Panc1 (cell line): ENCODE results near the gene AGAP2. TPM values are rescaled to one million over a fixed set of nuclear protein-coding genes. Genes with fewer than 3 reads are reported as not detected.

Source experiments
- ATAC-seq: fragments of 200-7000 bp; cut with Tn5 transposase; 2 replicates; pipeline ENCODE4 v1.9.1; 2020; ENCODE audit warnings: mild to moderate bottlenecking, moderate library complexity
- BruUV-seq: library from RNA; stranded (reverse); fragments of 400-500 nt; replicated peaks from 2 replicates; lab custom pipeline; 2021; lab: Mats Ljungman, UMichigan
- CTCF ChIA-PET: fragments of 300-600 bp; sonication (Branson Sonifier 250); formaldehyde crosslinking; loops from one replicate; lab custom pipeline; 2022; ENCODE audit warnings: antibody characterized with exemption; lab: Charles Lee
- POLR2A ChIA-PET: fragments of 300-600 bp; sonication (Branson Sonifier 250); formaldehyde crosslinking; loops from one replicate; lab custom pipeline; 2022; ENCODE audit warnings: antibody characterized with exemption; lab: Charles Lee
- DNase-seq: peaks from one replicate; pipeline ENCODE4 v3.0.0-alpha.2; 2010; ENCODE audit warnings: low read depth, low spot score
- H3K27ac ChIP-seq: 2 replicates; pipeline ENCODE4 v1.5.1; 2011; ENCODE audit warnings: mild to moderate bottlenecking, low read length, inconsistent platforms
- H3K27me3 ChIP-seq: fragments of 200-500 bp; sonication (Bioruptor generic); 2 replicates; pipeline ENCODE4 v1.6.0; 2014; ENCODE audit warnings: low read length, inconsistent platforms; ENCODE audit not compliant: control insufficient read depth, insufficient read depth
- H3K36me3 ChIP-seq: fragments of 200-500 bp; sonication (Bioruptor generic); 2 replicates; pipeline ENCODE4 v1.5.1; 2014; ENCODE audit warnings: inconsistent platforms, mild to moderate bottlenecking, low read length, moderate library complexity; ENCODE audit not compliant: control insufficient read depth, insufficient read depth
- H3K4me1 ChIP-seq: 2 replicates; pipeline ENCODE4 v1.5.1; 2011; ENCODE audit warnings: inconsistent platforms, mild to moderate bottlenecking, low read length, moderate library complexity; ENCODE audit not compliant: control insufficient read depth, insufficient read depth
- H3K4me3 ChIP-seq, 2 experiments: 2 replicates each; pipeline ENCODE4 v1.5.1; 2011 to 2012; ENCODE audit warnings: low read depth in 2 of 2, low read length in 2 of 2, mild to moderate bottlenecking in 2 of 2, inconsistent platforms in 1 of 2, moderate library complexity in 1 of 2
- H3K9me3 ChIP-seq: fragments of 200-500 bp; sonication (Bioruptor generic); 2 replicates; pipeline ENCODE4 v1.5.1; 2014; ENCODE audit warnings: low read depth, mild to moderate bottlenecking, inconsistent platforms, low read length, moderate library complexity; ENCODE audit not compliant: control insufficient read depth, insufficient read depth
- CTCF ChIP-seq: fragments of 450-650 bp; IDR thresholded peaks from 2 replicates; pipeline ENCODE4 v1.5.1; 2017; ENCODE audit warnings: mild to moderate bottlenecking
- POLR2AphosphoS5 ChIP-seq: IDR thresholded peaks from 2 replicates; pipeline ENCODE4 v1.6.1; 2012; ENCODE audit warnings: mild to moderate bottlenecking, low read depth, low read length, moderate library complexity
- REST ChIP-seq, 2 experiments: IDR thresholded peaks; 2 replicates each; pipeline ENCODE4 v1.6.1; 2011 to 2012; ENCODE audit warnings: low read depth in 2 of 2, control low read depth in 1 of 2, low read length in 1 of 2, mild to moderate bottlenecking in 1 of 2, moderate library complexity in 1 of 2; ENCODE audit not compliant: insufficient read depth in 1 of 2
- SIN3A ChIP-seq: IDR thresholded peaks from 2 replicates; pipeline ENCODE4 v1.6.1; 2012; ENCODE audit warnings: low read depth, mild to moderate bottlenecking, low read length, moderate library complexity, borderline replicate concordance; ENCODE audit not compliant: insufficient read depth
- TCF7L2 ChIP-seq: IDR thresholded peaks from 2 replicates; pipeline ENCODE4 v1.6.1; 2011; ENCODE audit warnings: mild to moderate bottlenecking, low read depth, low read length, inconsistent platforms
- in situ Hi-C: cut with HindIII; loops from 2 replicates; pipeline ENCODE4 v1.10.0; 2016; ENCODE audit warnings: low sequenced_read_pairs, low pct_unique_long_range_greater_than_20kb
- intact Hi-C: fragments of 100-400 bp; cut with micrococcal nuclease; formaldehyde crosslinking; loops from one replicate; pipeline ENCODE4 v1.10.0; 2022; ENCODE audit not compliant: unreplicated experiment
- total RNA-seq: library from RNA; stranded (reverse); gene quantifications from one replicate; pipeline ENCODE4 v1.2.1, GENCODE V29; 2021; ENCODE audit not compliant: unreplicated experiment

Gene AGAP2
- total RNA-seq, 1 experiment from 2014 or later, result 0.49 TPM

GRCh38 chr12:57777911-57778310 lies 39.4 kb upstream of the AGAP2 start:
- H3K27me3 ChIP-seq, result no peaks in the 10 kb centered on the region
- peaks cover under 1% of the 10 kb centered on the region; the same call in 1 of the 2 replicates for H3K36me3 ChIP-seq
- no peak overlapping the region for H3K4me3 ChIP-seq
- ATAC-seq (no peak), DNase-seq (no peak)
- no peak for TF ChIP-seq REST (IDR thresholded peaks at IDR 0.05; ENCODE audit: insufficient read depth in 1 of 2, low read depth in 2 of 2, low read length in 1 of 2)
- TF ChIP-seq SIN3A, result no peak
- no peak for TF ChIP-seq TCF7L2
- TF ChIP-seq CTCF, result no peak
- no peak for TF ChIP-seq POLR2AphosphoS5
- POLR2A ChIA-PET, result interaction anchor here (0.6 kb wide), 1 partner anchor 126 kb away, joined by 3 read pairs; no protein-coding TSS in a partner anchor
- H3K9me3 ChIP-seq, result no peaks in the 10 kb centered on the region
- H3K4me1 ChIP-seq, result peaks cover 4% of the 10 kb centered on the region; the same call in 1 of the 2 replicates
- in situ Hi-C loops, result no loop called here
- H3K27ac ChIP-seq, result no peak overlapping the region
- intact Hi-C loops, result no loop called here
- no TSS peak for BruUV-seq
- CTCF ChIA-PET, result interaction anchor here (0.7 kb wide), 1 partner anchor 18 kb away, joined by 6 read pairs; no protein-coding TSS in a partner anchor

GRCh38 chr12:57777367-57777766 lies 38.8 kb upstream of the AGAP2 start:
- no peak overlapping the region for H3K27ac ChIP-seq
- ChIA-PET CTCF (interaction anchor here (0.7 kb wide), 1 partner anchor 19 kb away, joined by 6 read pairs; no protein-coding TSS in a partner anchor), POLR2A (no interaction called here)
- no peak for DNase-seq
- no peaks in the 10 kb centered on the region for H3K9me3 ChIP-seq
- 0 out of 2 replicates have a peak, but pooled peaks cover 2% of the 10 kb centered on the region for H3K36me3 ChIP-seq
- peaks cover 4% of the 10 kb centered on the region; the same call in 1 of the 2 replicates for H3K4me1 ChIP-seq
- H3K4me3 ChIP-seq, result no peak overlapping the region
- intact Hi-C loops, result no loop called here
- TF ChIP-seq TCF7L2, result no peak
- in situ Hi-C loops, result no loop called here
- no peak for ATAC-seq
- no peaks in the 10 kb centered on the region for H3K27me3 ChIP-seq
- no TSS peak for BruUV-seq

GRCh38 chr12:57776247-57776587 lies 37.7 kb upstream of the AGAP2 start:
- ATAC-seq, result no peak
- Histone ChIP-seq H3K27ac (no peak overlapping the region), H3K36me3 (peaks cover 2% of the 10 kb centered on the region; the same call in 1 of the 2 replicates), H3K4me3 (no peak overlapping the region), H3K27me3 (no peaks in the 10 kb centered on the region), H3K4me1 (peaks cover 4% of the 10 kb centered on the region; the same call in 1 of the 2 replicates), H3K9me3 (no peaks in the 10 kb centered on the region)
- CTCF ChIA-PET, result no interaction called here
- in situ Hi-C loops, result no loop called here
- TF ChIP-seq CTCF (no peak; the same call in 1 of the 2 replicates), SIN3A (no peak), TCF7L2 (no peak), POLR2AphosphoS5 (no peak), REST (IDR thresholded peaks at IDR 0.05; ENCODE audit: insufficient read depth in 1 of 2, low read depth in 2 of 2, low read length in 1 of 2) (no peak)
- intact Hi-C loops, result no loop called here
- DNase-seq, result no peak
- POLR2A ChIA-PET, result no interaction called here
- BruUV-seq, result no TSS peak
